AG08395 (cell line): ENCODE data around the gene STK31.
"Not testable (repeated sequence)": the region's sequence is repeated elsewhere in the genome, so short reads cannot be mapped to it uniquely, and the experiment has no call there.

Source experiments
- DNase-seq: peaks from one replicate; pipeline ENCODE4 v3.0.0; 2012; ENCODE audit warnings: mixed read lengths, low spot score

Gene STK31

DNA sequence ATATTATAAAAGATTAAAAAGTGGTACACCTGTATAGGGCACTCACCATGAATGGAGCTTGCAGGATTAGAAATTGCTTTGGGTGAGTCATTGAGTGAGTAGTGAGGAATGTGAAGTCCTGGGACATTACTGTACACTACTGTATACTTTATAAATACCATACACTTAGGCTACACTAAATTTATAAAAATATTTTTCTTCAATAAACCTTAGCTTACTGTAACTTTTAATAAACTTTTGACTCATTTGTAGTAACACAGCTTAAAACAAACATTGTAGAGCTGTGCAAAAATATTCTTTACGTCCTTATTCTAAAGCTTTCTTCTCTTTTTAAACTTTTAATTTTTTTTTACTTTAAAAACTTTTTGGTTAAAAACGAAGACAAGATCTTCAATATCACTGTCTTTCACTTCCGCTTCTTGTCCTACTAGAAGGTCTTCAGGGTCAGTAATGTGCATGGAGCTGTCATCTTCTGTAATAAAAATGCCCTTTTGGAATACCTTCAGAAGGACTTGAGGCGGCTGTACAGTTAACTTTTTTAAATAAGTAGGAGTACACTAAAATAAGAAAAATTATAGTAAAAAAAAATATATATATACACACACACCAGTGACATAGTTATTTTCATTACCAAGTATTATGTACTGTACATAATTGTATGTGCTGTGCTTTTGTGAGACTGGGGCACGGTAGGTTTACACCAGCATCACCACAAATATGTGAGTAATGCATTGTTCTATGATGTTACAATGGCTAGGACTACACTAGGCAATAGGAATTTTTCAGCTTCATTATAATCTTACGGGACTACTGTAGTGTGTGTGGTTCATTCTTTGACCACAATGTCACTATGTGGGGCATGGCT is 3.5 kb downstream of the STK31 start:
- DNase-seq = peak; percentile 60

DNA sequence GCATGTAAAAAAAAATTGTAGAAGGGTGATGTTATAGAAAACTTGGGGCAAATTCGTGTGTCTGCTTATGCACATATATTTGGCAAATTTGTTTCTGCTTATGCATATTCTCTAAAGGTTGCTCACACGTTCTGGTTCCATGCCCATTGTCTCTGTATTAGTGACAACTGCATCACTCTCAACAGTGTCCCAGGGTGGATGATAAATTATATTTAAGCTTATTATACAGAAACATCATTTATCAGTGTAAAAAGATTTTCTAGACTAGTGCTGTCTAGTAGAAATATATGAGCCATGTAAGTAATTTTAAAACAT is 4.1 kb downstream of the STK31 start:
- DNase-seq = no peak

DNA sequence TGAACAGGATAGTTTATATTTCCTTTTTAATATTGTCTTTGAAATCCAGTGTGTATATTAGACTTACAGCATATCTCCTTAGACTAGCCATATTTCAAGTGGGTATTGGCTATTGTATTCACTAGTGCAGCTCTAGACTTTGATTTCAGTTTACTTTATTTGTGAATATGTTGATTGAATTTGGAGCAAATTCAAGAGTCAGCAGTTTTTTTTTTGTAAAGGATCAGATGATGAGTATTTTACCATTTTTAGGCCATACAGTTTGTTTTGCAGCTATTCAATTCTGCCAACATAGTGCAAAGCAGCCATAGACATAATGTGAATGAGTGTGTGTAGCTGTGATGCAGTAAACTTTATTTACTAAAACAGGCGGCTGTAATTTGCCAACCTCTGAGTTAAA is 4.6 kb downstream of the STK31 start:
- no peak for DNase-seq

DNA sequence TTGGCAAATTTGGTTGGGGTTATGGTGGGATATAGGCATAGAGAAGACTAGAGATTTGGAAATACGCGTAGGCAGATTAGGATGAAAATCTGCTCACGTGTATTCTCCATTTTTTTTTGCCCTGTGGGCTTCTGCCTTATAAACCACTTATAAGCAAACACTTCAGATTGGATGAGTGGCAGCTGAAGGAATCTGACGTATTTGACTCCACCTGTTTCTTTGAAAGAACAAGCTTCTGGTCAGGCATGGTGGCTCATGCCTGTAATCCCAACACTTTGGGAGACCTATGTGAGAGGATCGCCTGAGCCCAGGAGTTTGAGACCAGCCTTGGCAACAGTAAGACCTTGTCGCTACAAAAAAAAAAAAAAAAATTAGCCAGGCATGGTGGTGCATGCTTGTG is 5.1 kb downstream of the STK31 start:
- DNase-seq = no peak

DNA sequence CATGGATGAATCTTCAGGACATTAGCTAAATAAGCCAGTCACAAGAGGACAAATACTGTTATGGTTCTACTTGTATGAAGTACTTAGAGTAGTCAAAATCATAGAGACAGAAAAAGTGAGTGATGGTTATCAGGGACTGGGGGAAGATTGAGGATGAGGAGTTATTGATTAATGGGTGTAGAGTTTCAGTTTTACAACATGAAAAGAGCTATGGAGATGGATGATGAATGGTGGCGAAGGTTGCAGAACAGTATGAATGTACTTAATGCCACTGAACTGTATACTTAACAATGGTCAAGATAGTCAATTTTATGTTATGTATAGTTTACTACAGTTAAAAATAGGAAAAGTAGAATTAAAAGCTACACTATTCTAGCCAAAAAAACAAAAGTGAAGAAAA is 7.8 kb downstream of the STK31 start:
- no peak for DNase-seq

DNA sequence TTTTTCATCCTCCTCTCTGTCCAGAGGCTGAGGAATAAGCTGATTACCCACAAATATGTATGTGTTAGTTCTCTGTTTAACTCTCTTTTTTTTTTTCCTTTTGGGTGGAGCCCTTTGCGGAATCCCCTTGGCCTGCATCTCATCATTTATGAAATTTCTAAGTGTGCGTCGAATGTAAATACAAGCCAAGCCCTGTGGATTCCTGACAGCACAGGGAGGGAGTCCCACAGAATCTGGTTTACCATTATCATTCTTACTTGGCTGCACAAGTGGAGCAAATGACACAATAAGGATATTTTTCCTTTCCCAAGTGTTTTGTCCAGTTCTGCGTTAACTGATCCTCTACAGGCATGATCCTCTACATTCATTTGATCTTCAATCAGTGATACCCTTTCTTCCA is 11.4 kb downstream of the STK31 start:
- no peak for DNase-seq

DNA sequence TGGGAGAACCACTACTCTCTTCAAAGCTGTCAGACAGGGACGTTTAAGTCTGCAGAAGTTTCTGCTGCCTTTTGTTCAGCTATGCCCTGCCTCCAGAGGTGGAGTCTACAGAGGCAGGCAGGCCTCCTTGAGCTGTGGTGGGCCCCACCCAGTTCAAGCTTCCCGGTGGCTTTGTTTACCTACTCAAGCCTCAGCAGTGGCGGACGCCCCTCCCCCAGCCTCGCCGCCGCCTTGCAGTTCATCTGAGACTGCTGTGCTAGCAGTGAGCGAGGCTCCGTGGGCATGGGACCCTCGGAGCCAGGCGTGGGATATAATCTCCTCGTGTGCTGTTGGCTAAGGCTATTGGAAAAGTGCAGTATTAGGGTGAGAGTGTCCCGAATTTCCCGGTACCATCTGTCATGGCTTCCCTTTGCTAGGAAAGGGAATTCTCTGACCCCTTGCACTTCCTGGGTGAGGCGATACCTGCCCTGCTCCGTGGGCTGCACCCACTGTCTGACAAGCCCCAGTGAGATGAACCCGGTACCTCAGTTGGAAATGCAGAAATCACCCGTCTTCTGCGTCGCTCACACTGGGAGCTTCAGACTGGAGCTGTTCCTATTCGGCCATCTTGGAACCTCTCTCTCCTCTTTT is 12.7 kb downstream of the STK31 start:
- DNase-seq = not testable (repeated sequence)

DNA sequence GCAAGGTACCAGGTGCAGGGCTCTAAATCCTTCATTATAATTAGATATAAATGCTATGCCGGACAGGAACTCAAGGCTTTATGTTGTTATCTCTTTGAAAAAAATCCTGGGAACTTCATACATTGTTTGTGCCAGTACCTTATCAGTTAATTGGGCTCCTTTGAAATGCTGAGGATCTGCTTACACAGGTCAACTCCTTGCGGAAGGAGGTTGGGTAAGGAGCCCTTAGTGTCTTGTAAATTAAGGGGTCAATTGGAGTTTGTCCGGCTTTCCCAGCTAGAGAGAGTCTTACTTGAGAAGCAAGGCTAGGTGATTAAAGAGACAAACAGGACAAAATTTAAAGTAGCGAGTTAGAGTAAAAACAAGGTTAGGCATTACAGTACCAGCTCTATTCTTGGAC is 14.1 kb downstream of the STK31 start:
- DNase-seq = not testable (repeated sequence)

DNA sequence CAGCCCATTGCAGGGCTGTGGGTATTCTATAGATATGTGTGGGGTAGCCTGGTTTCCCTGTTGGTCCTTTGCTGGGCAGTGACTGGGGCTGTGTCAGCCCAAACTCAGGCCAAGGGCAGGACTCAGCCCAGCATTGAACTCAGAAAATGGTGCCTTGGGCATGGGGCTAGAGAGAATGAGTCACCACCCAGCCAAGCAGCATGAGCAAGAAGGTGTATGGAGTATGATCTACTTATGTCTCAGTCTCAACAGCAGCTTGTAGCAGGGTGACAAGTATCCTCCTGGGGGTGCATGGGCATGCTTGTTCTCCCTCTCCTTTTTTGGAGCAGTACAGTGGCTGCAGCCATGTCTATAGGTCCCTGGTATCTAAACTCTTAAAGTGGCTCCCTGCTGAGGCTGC is 32.0 kb downstream of the STK31 start:
- DNase-seq = no peak

DNA sequence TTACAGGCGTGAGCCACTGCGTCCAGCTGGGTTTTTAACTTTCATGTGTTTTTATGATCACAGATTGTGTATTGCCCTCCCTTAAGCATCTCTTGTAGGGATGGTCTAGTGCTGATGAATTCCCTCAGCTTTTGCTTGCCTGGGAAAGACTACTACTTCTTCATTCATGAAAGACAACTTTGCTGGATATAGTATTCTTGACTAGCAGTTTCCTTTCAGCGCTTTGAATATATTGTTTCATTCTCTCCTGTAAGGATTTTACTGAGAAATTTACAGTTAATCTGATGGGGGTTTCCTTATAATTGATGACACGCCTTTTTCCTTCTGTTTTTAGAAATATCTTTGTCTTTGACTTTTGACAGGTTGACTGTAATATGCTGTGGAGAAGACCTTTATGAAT is 33.2 kb downstream of the STK31 start:
- DNase-seq = no peak

DNA sequence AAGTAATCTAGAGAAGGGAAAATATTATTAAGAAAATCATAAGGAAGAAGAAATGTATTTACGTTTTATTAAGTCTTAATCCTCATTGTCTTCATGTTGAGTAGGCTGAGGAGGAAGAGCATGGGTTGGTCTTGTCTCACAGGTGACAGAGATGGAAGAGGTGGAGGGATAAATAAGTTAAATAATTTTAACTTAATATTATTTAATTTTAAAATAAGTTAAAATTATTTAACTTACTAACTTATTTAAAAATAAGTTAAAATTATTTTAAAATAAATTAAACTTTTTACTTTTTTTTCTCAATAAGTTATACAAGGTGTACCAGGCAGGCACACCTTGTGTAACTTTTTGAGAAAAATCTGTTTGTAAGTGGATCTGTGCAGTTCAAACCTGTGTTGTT is 36.6 kb downstream of the STK31 start:
- no peak for DNase-seq

DNA sequence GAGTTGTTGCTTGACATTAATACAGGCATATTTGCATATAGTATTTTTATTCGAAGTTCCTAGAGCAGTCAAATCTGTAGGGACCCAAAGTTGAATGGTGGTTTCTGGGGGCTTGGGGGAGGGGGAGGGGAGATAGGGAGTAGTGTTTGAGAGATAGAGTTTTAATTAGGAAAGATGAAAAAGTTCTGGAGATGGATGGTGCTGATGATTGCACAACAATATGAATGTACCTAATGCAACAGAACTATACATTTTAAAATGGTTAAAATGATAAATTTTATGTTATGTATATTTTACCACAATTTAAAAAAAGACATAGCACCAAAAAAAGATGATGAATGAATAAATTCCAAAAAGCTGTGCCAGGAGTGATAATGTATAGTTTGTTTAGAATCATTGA is 41.8 kb downstream of the STK31 start:
- no peak for DNase-seq

DNA sequence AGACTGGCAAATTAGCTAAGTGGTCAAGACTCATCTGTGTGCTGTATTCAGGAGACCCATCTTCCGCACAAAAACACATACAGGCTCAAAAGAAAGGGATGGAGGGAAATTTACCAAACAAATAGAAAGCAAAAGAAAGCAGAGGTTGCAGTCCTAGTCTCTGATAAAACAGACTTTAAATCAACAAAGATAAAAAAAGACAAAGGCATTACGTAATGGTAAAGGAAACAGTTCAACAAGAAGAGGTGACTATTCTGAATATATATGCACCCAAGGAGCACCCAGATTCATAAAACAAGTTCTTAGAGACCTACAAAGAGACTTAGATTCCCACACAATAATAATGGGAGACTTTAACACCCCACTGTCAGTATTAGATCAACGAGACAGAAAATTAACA is 48.8 kb downstream of the STK31 start:
- DNase-seq = not testable (repeated sequence)

DNA sequence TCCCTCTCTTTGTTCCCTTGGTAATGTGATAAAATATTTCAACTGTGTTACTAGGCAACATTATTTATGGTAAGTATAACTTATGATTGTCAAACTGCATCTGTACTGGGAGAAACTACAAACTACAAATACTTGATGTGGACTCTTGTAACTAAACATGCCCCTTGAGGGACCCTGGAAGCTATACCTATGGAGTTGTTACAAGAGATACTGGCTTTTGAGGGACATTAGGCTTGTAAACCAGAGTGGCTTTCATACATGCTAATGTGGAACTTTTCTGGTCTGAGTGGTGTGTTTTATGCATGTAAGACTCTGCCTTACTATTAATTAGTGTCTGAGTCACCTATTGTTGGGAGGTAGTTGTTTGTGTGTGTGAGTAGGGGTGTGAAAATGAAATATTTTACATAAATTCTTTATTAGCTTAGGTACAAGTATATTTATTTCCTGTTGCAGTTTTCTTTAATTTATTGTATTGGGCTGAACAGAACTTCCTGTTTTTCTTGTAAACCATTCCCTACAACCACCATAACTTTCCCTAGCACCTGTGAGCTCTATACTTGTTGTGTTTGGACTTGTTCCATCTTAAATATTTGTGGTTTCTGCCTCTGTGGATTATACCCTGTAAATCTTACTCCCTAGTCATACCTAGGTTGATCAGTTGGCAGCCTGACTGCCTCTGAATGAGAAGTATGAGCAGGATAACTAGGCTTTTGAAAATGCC is 49.8 kb downstream of the STK31 start:
- no peak for DNase-seq

DNA sequence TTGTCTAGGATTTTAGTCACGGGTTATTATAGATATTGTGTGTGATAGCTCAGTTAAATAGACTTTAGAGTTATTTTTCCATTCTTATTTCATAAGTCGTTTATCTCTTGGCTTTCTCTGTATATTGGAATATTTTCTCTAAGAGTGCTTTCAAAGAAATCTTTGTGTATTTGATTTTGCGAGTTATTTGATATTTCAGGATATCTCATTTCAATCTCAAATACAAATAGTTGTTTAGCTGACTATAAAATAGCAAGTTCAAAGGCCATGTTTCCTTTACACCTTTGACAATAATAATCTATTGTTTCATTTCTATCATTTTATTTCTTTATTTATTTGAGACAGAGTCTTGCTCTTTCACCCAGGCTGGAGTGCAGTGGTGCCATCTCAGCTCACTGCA is 55.9 kb downstream of the STK31 start:
- DNase-seq = no peak

DNA sequence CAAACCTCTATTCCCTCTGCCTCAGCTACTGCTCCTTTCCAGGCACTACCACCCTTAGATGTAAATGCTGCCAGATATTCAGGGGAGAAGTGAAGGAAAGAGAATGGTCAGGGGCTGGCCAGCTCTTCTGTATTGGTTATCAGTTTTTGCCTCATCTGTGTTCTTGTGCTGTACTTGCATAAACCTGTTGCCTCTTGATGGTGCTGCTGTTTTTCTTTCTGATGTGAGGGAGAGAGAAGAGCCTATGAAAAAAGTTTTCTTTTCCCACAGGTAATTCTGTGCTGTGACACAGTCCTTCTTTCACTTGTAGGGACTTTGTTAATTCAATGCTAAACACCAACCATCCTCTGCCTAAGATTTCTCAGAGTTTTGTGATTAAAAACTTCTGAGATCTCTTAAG is 57.5 kb downstream of the STK31 start:
- no peak for DNase-seq

DNA sequence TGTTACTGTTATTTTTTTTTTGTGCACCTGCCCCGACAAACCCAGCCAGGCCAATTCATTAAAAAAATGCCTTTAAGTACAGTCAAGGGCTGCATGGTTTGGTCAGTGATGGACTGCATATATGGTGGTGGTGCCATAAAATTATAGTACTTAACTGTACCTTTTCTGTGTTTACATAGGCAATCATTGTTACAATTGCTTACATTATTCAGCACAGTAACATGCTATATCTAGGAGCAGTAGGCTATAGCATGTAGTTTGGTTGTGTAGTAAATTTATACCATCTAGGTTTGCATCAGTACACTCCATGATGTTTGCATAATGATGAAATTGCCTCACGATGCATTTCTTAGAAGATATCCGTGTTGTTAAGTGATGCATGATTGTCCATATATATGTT is 58.0 kb downstream of the STK31 start:
- DNase-seq = no peak

DNA sequence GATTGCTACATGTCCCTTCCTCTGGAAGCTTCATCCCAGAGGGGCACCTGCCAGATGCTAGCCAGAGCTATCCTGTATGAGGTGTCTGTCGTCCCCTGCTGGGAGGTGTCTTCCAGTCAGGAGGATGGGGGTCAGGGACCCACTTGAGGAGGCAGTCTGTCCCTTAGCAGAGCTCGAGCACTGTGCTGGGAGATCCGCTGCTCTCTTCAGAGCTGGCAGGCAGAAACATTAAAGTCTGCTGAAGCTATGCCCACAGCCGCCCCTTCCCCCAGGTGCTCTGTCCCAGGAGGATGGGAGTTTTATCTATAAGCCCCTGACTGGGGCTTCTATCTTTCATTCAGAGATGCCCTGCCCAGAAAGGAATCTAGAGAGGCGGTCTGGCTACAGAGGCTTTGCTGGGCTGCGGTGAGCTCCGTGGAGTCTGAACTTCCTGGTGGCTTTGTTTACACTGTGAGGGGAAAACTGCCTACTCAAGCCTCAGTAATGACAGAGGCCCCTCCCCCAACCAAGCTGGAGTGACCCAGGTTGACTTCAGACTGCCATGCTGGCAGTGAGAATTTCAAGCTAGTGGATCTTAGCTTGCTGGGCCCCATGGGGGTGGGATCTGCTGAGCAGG is 69.3 kb downstream of the STK31 start:
- not testable (repeated sequence) for DNase-seq

DNA sequence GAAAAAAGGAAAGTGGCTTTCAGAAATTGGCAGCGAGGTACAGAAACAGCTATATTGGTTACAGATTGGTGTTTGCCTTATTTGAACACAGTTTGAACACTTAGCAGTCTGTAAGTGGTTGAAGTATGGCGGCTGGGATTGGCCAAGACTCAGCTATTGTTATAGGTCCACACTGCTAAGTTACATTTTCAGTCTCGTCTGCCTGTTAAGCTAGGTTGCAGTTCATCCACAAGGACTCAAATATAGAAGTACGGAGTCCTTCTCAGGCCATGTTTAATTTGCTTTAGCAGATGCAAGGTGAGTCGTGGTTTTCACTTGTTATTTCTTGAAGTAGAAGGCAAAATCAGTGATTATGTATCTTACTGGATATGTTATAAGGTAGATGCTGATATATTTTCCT is 73.1 kb downstream of the STK31 start:
- DNase-seq = no peak

DNA sequence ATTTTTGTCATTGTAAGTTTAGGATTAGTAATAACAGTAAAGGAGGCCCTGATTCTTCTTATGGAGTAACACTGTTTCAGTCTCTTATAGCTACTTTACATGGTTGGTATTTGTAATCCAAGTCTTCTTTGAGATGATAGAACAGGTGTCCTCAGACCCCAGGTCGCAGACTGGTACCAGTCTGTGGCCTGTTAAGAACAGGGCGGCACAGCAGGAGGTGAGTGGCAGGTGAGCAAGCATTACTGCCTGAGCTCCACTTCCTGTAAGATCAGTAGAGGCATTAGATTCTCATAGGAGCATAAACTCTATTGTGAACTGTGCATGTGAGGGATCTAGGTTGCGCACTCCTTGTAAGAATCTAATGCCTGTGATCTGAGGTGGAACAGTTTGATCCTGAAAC is 77.3 kb downstream of the STK31 start:
- DNase-seq = no peak

DNA sequence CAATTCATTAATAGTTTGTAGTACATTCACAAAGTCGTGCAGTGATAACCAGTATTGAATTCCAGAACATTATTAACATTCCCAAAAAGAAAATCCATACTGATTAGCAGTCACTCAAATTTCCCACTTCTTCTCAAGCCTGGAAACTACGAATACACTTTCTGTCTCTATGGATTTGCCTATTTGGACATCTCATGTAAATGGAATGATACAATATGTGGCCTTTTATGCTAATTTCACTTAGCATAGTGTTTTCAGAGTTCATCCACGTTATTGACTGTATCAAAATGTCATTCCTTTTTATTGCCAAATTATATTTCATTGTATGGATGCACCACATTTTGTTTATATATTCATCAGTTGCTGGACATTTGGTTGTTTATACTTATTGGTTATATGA is 78.8 kb downstream of the STK31 start:
- DNase-seq = no peak

DNA sequence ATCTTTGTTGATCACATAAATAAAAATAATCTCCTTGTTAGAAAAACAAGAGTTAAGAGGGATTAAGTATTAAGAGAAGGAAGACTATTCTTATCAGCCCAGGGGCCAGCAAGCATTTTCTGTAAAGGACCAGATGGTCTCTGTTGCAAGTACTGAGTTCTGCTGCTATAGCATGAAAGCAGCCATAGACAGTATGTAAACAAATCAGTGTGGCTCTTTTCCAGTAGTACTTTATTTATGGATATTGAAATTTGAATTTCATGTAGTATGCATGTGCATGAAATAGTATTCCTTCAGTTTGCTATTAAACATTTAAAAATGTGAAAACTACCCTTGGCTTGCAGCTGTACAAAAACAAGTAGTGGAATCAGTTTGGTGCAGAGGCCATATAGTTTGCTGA is 81.7 kb downstream of the STK31 start:
- no peak for DNase-seq
